PFSK-1 (cell line): ENCODE data around the gene IRF2BP2.

Experiments used
- FOXP2 ChIP-seq: optimal IDR thresholded peaks from 2 replicates; pipeline ENCODE3; 2011; ENCODE audit warnings: borderline replicate concordance, control low read depth, inconsistent platforms; ENCODE audit not compliant: insufficient read depth; ENCODE audit errors: extremely low read length, extremely low read depth
- POLR2AphosphoS5 ChIP-seq: IDR thresholded peaks from 2 replicates; pipeline ENCODE4 v1.6.1; 2012; ENCODE audit warnings: low read depth, mild to moderate bottlenecking, control low read depth, low read length, moderate library complexity
- REST ChIP-seq, 2 experiments: IDR thresholded peaks; 2 replicates each; pipeline versions ENCODE4 v1.6.1 to v1.8.0; 2011 to 2012; ENCODE audit warnings: low read depth in 2 of 2, low read length in 2 of 2, control low read depth in 1 of 2, inconsistent platforms in 1 of 2, mild to moderate bottlenecking in 1 of 2, moderate library complexity in 1 of 2; ENCODE audit not compliant: insufficient read depth in 1 of 2
- SIN3A ChIP-seq: IDR thresholded peaks from 2 replicates; pipeline ENCODE4 v1.6.1; 2012; ENCODE audit warnings: mild to moderate bottlenecking, low read length, moderate library complexity, borderline replicate concordance; ENCODE audit not compliant: insufficient read depth
- TAF1 ChIP-seq: IDR thresholded peaks from 2 replicates; pipeline ENCODE4 v1.6.1; 2012; ENCODE audit warnings: low read length, control low read depth, borderline replicate concordance; ENCODE audit not compliant: insufficient read depth

The IRF2BP2 gene

GRCh38 chr1:234624724-234625117, 14.7 kb upstream of the IRF2BP2 start:
- TF ChIP-seq POLR2AphosphoS5, result no peak
- TF ChIP-seq SIN3A, result no peak
- TF ChIP-seq REST (IDR thresholded peaks at IDR 0.05; ENCODE audit: insufficient read depth in 1 of 2, low read depth in 2 of 2, low read length in 2 of 2), result no peak
- no peak for TF ChIP-seq FOXP2
- no peak for TF ChIP-seq TAF1

DNA sequence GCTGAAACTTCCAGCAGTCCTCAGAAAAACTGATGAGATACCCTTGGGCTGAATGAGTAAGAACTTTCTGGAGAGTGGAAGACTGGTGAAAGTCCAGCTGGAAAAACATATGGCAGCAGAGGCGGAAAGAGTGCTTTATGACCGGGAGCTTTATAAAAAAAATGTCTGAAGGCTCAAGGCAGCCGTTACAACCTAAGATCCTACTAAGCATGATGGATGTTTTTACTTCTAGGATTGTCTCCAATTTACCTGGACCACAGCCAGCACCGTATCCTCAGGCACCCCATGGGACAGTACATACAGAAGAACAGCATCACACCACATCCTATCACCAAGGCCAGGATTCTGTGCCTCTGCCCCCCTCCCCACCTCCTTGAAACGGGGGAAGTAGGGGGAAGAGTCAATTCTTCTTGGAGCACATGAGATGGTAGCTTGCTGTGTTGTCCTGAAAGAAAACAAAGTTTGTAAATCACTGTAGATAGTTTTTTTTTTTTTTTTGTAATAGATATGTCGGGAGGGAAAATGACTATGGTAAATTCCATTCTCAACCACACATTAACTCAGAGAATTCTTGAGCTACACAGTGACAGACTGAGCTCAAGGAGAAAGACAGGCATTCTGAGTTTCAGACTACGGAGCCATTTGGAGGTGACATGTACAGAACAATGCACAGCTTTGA, 11.8 kb upstream of the IRF2BP2 start:
- TF ChIP-seq POLR2AphosphoS5, result peak; percentile 31; the same call in 1 of the 2 replicates
- TF ChIP-seq TAF1, result peak; percentile 1; the same call in 1 of the 2 replicates
- TF ChIP-seq FOXP2, result peak; percentile 70
- TF ChIP-seq REST (IDR thresholded peaks at IDR 0.05; ENCODE audit: insufficient read depth in 1 of 2, low read depth in 2 of 2, low read length in 2 of 2), result no peak

- TF ChIP-seq POLR2AphosphoS5, result no peak
- no peak for TF ChIP-seq SIN3A
- TF ChIP-seq TAF1, result no peak
- TF ChIP-seq REST (IDR thresholded peaks at IDR 0.05; ENCODE audit: insufficient read depth in 1 of 2, low read depth in 2 of 2, low read length in 2 of 2), result no peak
- TF ChIP-seq FOXP2, result no peak
Measured at GRCh38 chr1:234621127-234621468, 11.1 kb upstream of the IRF2BP2 start.

DNA sequence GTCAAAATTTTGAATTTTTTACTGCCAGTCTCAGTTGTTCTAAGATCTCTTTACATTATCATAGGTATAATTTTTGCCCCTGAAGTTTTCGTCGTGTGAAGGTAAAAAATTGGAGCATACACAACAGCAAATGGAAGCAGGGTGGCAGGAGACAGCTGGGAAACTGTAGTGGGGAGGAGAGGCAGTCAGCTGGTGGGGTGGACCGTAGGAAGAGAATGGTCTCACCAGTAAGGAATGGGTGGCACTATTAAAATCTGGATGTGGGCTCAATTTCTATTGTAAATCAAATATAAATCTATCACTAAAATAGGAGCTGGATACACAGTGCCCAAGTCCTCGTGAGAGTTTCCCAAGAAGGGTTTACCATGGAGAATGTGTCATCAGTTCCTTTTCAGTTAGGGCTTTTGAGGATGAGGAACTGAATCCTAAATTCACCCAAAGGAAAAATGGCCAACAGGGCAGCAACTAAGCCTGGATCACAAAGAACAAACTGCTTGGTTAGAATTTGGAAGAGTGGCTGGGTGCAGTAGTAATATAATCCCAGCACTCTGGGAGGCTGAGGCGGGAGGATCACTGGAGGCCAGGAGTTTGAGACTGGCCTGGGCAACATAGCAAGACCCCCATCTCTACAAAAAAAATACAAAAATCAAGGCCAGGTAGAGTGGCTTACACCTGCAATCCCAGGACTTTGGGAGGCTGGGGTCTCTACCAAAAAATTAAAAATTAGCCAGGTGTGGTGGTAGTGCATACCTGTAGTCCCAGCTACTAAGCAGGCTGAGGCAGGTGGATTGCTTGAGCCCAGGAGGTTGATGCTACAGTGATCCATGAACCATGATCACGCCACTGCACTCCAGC, 10.5 kb upstream of the IRF2BP2 start:
- TF ChIP-seq REST (IDR thresholded peaks at IDR 0.05; ENCODE audit: insufficient read depth in 1 of 2, low read depth in 2 of 2, low read length in 2 of 2) (no peak), SIN3A (no peak), POLR2AphosphoS5 (no peak), FOXP2 (no peak), TAF1 (no peak)
